ENCODE results near the gene PDIA6. TPM values are rescaled to one million over a fixed set of nuclear protein-coding genes. Genes with fewer than 3 reads are reported as not detected.

PDIA6 gene
- total and polyA plus RNA-seq, 2 donors (not counting 3 experiments of a cell fraction or from before 2014, with no cell fraction given): 335 to 424 TPM

- TF ChIP-seq POLR2AphosphoS5 (IDR thresholded peaks at IDR 0.05; ENCODE audit: insufficient read depth, low read depth, low read length) (no peak), EZH2 (IDR thresholded peaks at IDR 0.05; ENCODE audit: borderline replicate concordance, low read depth, low read length, severe bottlenecking) (no peak), POLR2A (IDR thresholded peaks at IDR 0.05; ENCODE audit: low read depth, low read length) (no peak), MYC (IDR thresholded peaks at IDR 0.05; ENCODE audit: low read depth, low read length) (no peak), FOS (IDR thresholded peaks at IDR 0.05; ENCODE audit: borderline replicate concordance, insufficient read depth, low read length) (no peak), GATA2 (IDR thresholded peaks at IDR 0.05; ENCODE audit: insufficient read depth, insufficient read length, low read depth, low read length) (no peak), JUN (IDR thresholded peaks at IDR 0.05; ENCODE audit: borderline replicate concordance, insufficient read depth, insufficient read length, low read depth) (no peak)
- TF ChIP-seq, protein P1, sequence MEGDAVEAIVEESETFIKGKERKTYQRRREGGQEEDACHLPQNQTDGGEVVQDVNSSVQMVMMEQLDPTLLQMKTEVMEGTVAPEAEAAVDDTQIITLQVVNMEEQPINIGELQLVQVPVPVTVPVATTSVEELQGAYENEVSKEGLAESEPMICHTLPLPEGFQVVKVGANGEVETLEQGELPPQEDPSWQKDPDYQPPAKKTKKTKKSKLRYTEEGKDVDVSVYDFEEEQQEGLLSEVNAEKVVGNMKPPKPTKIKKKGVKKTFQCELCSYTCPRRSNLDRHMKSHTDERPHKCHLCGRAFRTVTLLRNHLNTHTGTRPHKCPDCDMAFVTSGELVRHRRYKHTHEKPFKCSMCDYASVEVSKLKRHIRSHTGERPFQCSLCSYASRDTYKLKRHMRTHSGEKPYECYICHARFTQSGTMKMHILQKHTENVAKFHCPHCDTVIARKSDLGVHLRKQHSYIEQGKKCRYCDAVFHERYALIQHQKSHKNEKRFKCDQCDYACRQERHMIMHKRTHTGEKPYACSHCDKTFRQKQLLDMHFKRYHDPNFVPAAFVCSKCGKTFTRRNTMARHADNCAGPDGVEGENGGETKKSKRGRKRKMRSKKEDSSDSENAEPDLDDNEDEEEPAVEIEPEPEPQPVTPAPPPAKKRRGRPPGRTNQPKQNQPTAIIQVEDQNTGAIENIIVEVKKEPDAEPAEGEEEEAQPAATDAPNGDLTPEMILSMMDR (IDR thresholded peaks at IDR 0.05; ENCODE audit: extremely low read depth in 1 of 2, insufficient read depth in 1 of 2, low read depth in 1 of 2, low read length in 2 of 2): no peak
- TF ChIP-seq, protein P2, sequence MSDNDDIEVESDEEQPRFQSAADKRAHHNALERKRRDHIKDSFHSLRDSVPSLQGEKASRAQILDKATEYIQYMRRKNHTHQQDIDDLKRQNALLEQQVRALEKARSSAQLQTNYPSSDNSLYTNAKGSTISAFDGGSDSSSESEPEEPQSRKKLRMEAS (IDR thresholded peaks at IDR 0.05; ENCODE audit: insufficient read depth, insufficient read length): no peak
- no peaks in the 10 kb centered on the region for H3K27me3 ChIP-seq (ENCODE audit: control insufficient read depth in 2 of 2, insufficient read depth in 2 of 2, low read length in 2 of 2)
- no peaks in the 10 kb centered on the region for H3K4me1 ChIP-seq (ENCODE audit: control insufficient read depth, extremely low read depth, insufficient read depth, low read length)
- no peak overlapping the region for H3K4me2 ChIP-seq (ENCODE audit: insufficient read depth, low read length)
- ChIA-PET POLR2A (no interaction called here), CTCF (no interaction called here)
- H3K36me3 ChIP-seq (ENCODE audit: control insufficient read depth in 2 of 2, extremely low read depth in 1 of 2, insufficient read depth in 2 of 2, low read length in 2 of 2): peaks cover 39 to 47% of the 10 kb centered on the region in 2 experiments
- no TSS peak for BruUV-seq (replicated peaks)
- peaks cover 12% of the 10 kb centered on the region for H3K79me2 ChIP-seq (ENCODE audit: control insufficient read depth, insufficient read depth, low read length)
- H3K9me3 ChIP-seq (replicated peaks; ENCODE audit: control insufficient read depth, insufficient read depth, low read length): no peaks in the 10 kb centered on the region
- no peaks in the 10 kb centered on the region for H3K9me1 ChIP-seq (replicated peaks; ENCODE audit: control insufficient read depth, extremely low read depth, insufficient read depth, low read length)
- DNase-seq (ENCODE audit: low read depth, low spot score) (no peak), FAIRE-seq (no peak)
- H3K4me3 ChIP-seq (replicated peaks in 1 of 3; ENCODE audit: insufficient read depth in 1 of 3, low read depth in 1 of 3, low read length in 3 of 3): no peak overlapping the region
- dilution Hi-C loops (cut with MboI; ENCODE audit: extremely low pct_ligation_motif_present, low sequenced_read_pairs) (no loop called here), intact Hi-C loops (cut with micrococcal nuclease) (no loop called here)
- no peaks in the 10 kb centered on the region for H4K20me1 ChIP-seq (replicated peaks; ENCODE audit: control insufficient read depth, extremely low read depth, insufficient read depth, low read length)
- H3K27ac ChIP-seq (ENCODE audit: insufficient read depth, low read depth, low read length): no peak overlapping the region
- no peak overlapping the region for H3K9ac ChIP-seq (replicated peaks; ENCODE audit: extremely low read depth, insufficient read depth, low read length)
- no peak overlapping the region for H2AFZ ChIP-seq (ENCODE audit: low read depth, low read length)
Measured at GRCh38 chr2:10790228-10790973, 22.2 kb downstream of the PDIA6 start.

All from endothelial cell of umbilical vein (primary cell).